Measurements from ENCODE around the gene CAPRIN2. TPM values are rescaled to one million over a fixed set of nuclear protein-coding genes. Genes with fewer than 3 reads are reported as not detected.

The CAPRIN2 gene
- polyA plus RNA-seq, 1 experiment, result 7.8 TPM

- Histone ChIP-seq H3K36me3 (ENCODE audit: control insufficient read depth, insufficient read depth, low read length) (peaks cover 7% of the 10 kb centered on the region), H3K4me3 (ENCODE audit: low read depth, low read length) (no peak overlapping the region), H3K27me3 (ENCODE audit: control insufficient read depth, insufficient read depth, low read length) (no peaks in the 10 kb centered on the region)
- POLR2A ChIA-PET, result no interaction called here
- DNase-seq (ENCODE audit: low read depth), result no peak
- no peak for TF ChIP-seq CTCF (IDR thresholded peaks at IDR 0.05; ENCODE audit: insufficient read depth, low read depth, low read length)
- CTCF ChIA-PET, result no interaction called here
Measured at GRCh38 chr12:30732954-30733637, 21.7 kb downstream of the CAPRIN2 start.

- Histone ChIP-seq H3K27me3 (ENCODE audit: control insufficient read depth, insufficient read depth, low read length) (no peaks in the 10 kb centered on the region), H3K4me3 (ENCODE audit: low read depth, low read length) (no peak overlapping the region), H3K36me3 (ENCODE audit: control insufficient read depth, insufficient read depth, low read length) (peaks cover 7% of the 10 kb centered on the region)
- CTCF ChIA-PET, result interaction anchor here (0.9 kb wide), 1 partner anchor 11 kb away, joined by 3 read pairs; no protein-coding TSS in a partner anchor
- POLR2A ChIA-PET, result no interaction called here
- TF ChIP-seq CTCF (IDR thresholded peaks at IDR 0.05; ENCODE audit: insufficient read depth, low read depth, low read length), result no peak
- DNase-seq (ENCODE audit: low read depth), result no peak
Measured at GRCh38 chr12:30730011-30730410, 24.7 kb downstream of the CAPRIN2 start.

GRCh38 chr12:30729547-30729946 is 25.2 kb downstream of the CAPRIN2 start:
- no peak for DNase-seq (ENCODE audit: low read depth)
- Histone ChIP-seq H3K36me3 (ENCODE audit: control insufficient read depth, insufficient read depth, low read length) (peaks cover 7% of the 10 kb centered on the region), H3K4me3 (ENCODE audit: low read depth, low read length) (no peak overlapping the region), H3K27me3 (ENCODE audit: control insufficient read depth, insufficient read depth, low read length) (no peaks in the 10 kb centered on the region)
- no peak for TF ChIP-seq CTCF (IDR thresholded peaks at IDR 0.05; ENCODE audit: insufficient read depth, low read depth, low read length)
- ChIA-PET CTCF (interaction anchor here (0.9 kb wide), 1 partner anchor 11 kb away, joined by 3 read pairs; no protein-coding TSS in a partner anchor), POLR2A (no interaction called here)

GRCh38 chr12:30726647-30727046 is 28.1 kb downstream of the CAPRIN2 start:
- POLR2A ChIA-PET, result no interaction called here
- no peak for DNase-seq (ENCODE audit: low read depth)
- no peak overlapping the region for H3K4me3 ChIP-seq (ENCODE audit: low read depth, low read length)
- H3K27me3 ChIP-seq (ENCODE audit: control insufficient read depth, insufficient read depth, low read length), result no peaks in the 10 kb centered on the region
- H3K36me3 ChIP-seq (ENCODE audit: control insufficient read depth, insufficient read depth, low read length), result peaks cover 5% of the 10 kb centered on the region; the same call in 1 of the 2 replicates
- CTCF ChIA-PET, result interaction anchor here (0.9 kb wide), 1 partner anchor 83 kb away, joined by 3 read pairs; no protein-coding TSS in a partner anchor
- TF ChIP-seq CTCF (IDR thresholded peaks at IDR 0.05; ENCODE audit: insufficient read depth, low read depth, low read length), result no peak

GRCh38 chr12:30725739-30726138 is 29.0 kb downstream of the CAPRIN2 start:
- peak; percentile 41 for DNase-seq (ENCODE audit: low read depth)
- H3K27me3 ChIP-seq (ENCODE audit: control insufficient read depth, insufficient read depth, low read length), result no peaks in the 10 kb centered on the region
- TF ChIP-seq CTCF (IDR thresholded peaks at IDR 0.05; ENCODE audit: insufficient read depth, low read depth, low read length), result 0 out of 2 replicates have a peak, but pooled peaks have one; percentile 9
- peaks cover 5% of the 10 kb centered on the region for H3K36me3 ChIP-seq (ENCODE audit: control insufficient read depth, insufficient read depth, low read length)
- POLR2A ChIA-PET, result interaction anchor here (0.5 to 0.7 kb wide), 2 partner anchors 12 to 20 kb away, joined by 3 to 4 read pairs; no protein-coding TSS in a partner anchor
- no peak overlapping the region for H3K4me3 ChIP-seq (ENCODE audit: low read depth, low read length)
- CTCF ChIA-PET, result interaction anchor here (1.4 kb wide), 1 partner anchor 20 kb away, joined by 4 read pairs; no protein-coding TSS in a partner anchor
